HCT116 (cell line): Measurements from ENCODE around the gene SYNDIG1. TPM values are rescaled to one million over a fixed set of nuclear protein-coding genes. Genes with fewer than 3 reads are reported as not detected.

Experiments
- ATAC-seq: fragments of 200-7000 bp; cut with Tn5 transposase; 2 replicates; pipeline ENCODE4 v1.9.1; 2020; ENCODE audit warnings: mild to moderate bottlenecking, moderate library complexity
- BruUV-seq: library from RNA; stranded (reverse); fragments of 400-500 nt; replicated peaks from 2 replicates; lab custom pipeline; 2021; lab: Mats Ljungman, UMichigan
- CTCF ChIA-PET: fragments of 300-600 bp; sonication (Branson Sonifier 250); formaldehyde crosslinking; loops from one replicate; lab custom pipeline; 2021; ENCODE audit warnings: antibody characterized with exemption; lab: Charles Lee
- POLR2A ChIA-PET: fragments of 300-600, 350-600 bp; sonication (Branson Sonifier 250); formaldehyde crosslinking; loops from one replicate; lab custom pipeline; 2021; ENCODE audit warnings: antibody characterized with exemption; lab: Charles Lee
- RAD21 ChIA-PET, 2 experiments: fragments of 300-600 bp; sonication (Branson Sonifier 250); formaldehyde crosslinking; loops; one replicate each; lab custom pipeline; 2023; ENCODE audit warnings: low total read pairs in 2 of 2; ENCODE audit not compliant: uncharacterized antibody in 2 of 2, unreplicated experiment in 2 of 2, low non-redundant PET in 1 of 2; lab: Charles Lee
- DNase-seq: peaks from one replicate; pipeline ENCODE4 v3.0.0-alpha.2; 2010; ENCODE audit warnings: low read depth, low spot score
- H2AFZ ChIP-seq: fragments of 200-600 bp; shearing (Covaris generic), sonication (generic); 2 replicates; pipeline ENCODE4 v1.6.1; 2017; ENCODE audit warnings: low read depth, mixed run types, mixed read lengths, antibody characterized with exemption, low read length; ENCODE audit not compliant: poor library complexity, severe bottlenecking
- H3K27ac ChIP-seq: 2 replicates; pipeline ENCODE4 v1.5.1; 2012; ENCODE audit warnings: low read depth, low read length
- H3K27me3 ChIP-seq: fragments of 200-600 bp; sonication (generic); 2 replicates; pipeline ENCODE4 v1.6.1; 2016; ENCODE audit warnings: mixed run types, low read length, mixed read lengths; ENCODE audit not compliant: insufficient read depth
- H3K36me3 ChIP-seq, 2 experiments: fragments of 200-500 bp in 1 of 2; fragments of 200-600 bp in 1 of 2; sonication (Bioruptor generic) in 1 of 2; sonication (generic) in 1 of 2; 2 replicates each; pipeline versions ENCODE4 v1.5.1 to v1.6.1; 2014 to 2016; ENCODE audit warnings: low read length in 2 of 2, inconsistent platforms in 1 of 2, mixed read lengths in 1 of 2, mixed run types in 1 of 2; ENCODE audit not compliant: insufficient read depth in 2 of 2, control insufficient read depth in 1 of 2
- H3K4me1 ChIP-seq, 2 experiments: fragments of 200-600 bp in 1 of 2; sonication (generic) in 1 of 2; 2 replicates each; pipeline versions ENCODE4 v1.5.1 to v1.6.1; 2012 to 2017; ENCODE audit warnings: low read length in 2 of 2, inconsistent platforms in 1 of 2, mild to moderate bottlenecking in 1 of 2, mixed read lengths in 1 of 2, mixed run types in 1 of 2, moderate library complexity in 1 of 2; ENCODE audit not compliant: insufficient read depth in 2 of 2, control insufficient read depth in 1 of 2
- H3K4me2 ChIP-seq: fragments of 200-600 bp; sonication (generic); 2 replicates; pipeline ENCODE4 v1.6.1; 2017; ENCODE audit warnings: mixed run types, low read length, mixed read lengths
- H3K4me3 ChIP-seq, 2 experiments: fragments of 200-600 bp in 1 of 2; sonication (generic) in 1 of 2; replicated peaks in 1 of 2; 2 replicates each; pipeline ENCODE4 v1.5.1; 2011 to 2016; ENCODE audit warnings: low read length in 2 of 2, control low read depth in 1 of 2, low read depth in 1 of 2, mild to moderate bottlenecking in 1 of 2, mixed read lengths in 1 of 2, mixed run types in 1 of 2
- H3K79me2 ChIP-seq: fragments of 200-600 bp; sonication (generic); 2 replicates; pipeline ENCODE4 v1.6.1; 2017; ENCODE audit warnings: mild to moderate bottlenecking, mixed run types, low read length, moderate library complexity, mixed read lengths; ENCODE audit not compliant: insufficient read depth
- H3K9ac ChIP-seq: fragments of 200-600 bp; sonication (generic); 2 replicates; pipeline ENCODE4 v1.6.1; 2016; ENCODE audit warnings: low read length, mixed read lengths
- H3K9me2 ChIP-seq: fragments of 200-600 bp; sonication (generic), shearing (Covaris generic); 2 replicates; pipeline ENCODE4 v1.6.1; 2017; ENCODE audit warnings: mixed run types, mild to moderate bottlenecking, moderate library complexity; ENCODE audit not compliant: insufficient read depth
- H3K9me3 ChIP-seq, 2 experiments: fragments of 200-500 bp in 1 of 2; fragments of 200-600 bp in 1 of 2; sonication (Bioruptor generic) in 1 of 2; sonication (generic) in 1 of 2; 2 replicates each; pipeline ENCODE4 v1.6.1; 2014 to 2017; ENCODE audit warnings: low read length in 2 of 2, mixed read lengths in 2 of 2, inconsistent platforms in 1 of 2, low read depth in 1 of 2, mild to moderate bottlenecking in 1 of 2, mixed run types in 1 of 2, moderate library complexity in 1 of 2; ENCODE audit not compliant: control insufficient read depth in 1 of 2, insufficient read depth in 1 of 2
- H4K20me1 ChIP-seq: fragments of 200-600 bp; sonication (generic), shearing (Covaris generic); 2 replicates; pipeline ENCODE4 v1.6.1; 2017; ENCODE audit warnings: mixed run types, mild to moderate bottlenecking, moderate library complexity; ENCODE audit not compliant: insufficient read depth
- CEBPB ChIP-seq: IDR thresholded peaks from 2 replicates; pipeline ENCODE4 v1.6.1; 2012; ENCODE audit warnings: low read depth
- ELF1 ChIP-seq: IDR thresholded peaks from 2 replicates; pipeline ENCODE4 v1.6.1; 2012; ENCODE audit warnings: low read depth, borderline replicate concordance
- EZH2 ChIP-seq: fragments of 200-600 bp; sonication (generic); IDR thresholded peaks from 2 replicates; pipeline ENCODE4 v1.6.1; 2017; ENCODE audit warnings: antibody characterized with exemption, mixed run types
- EZH2phosphoT487 ChIP-seq: fragments of 200-600 bp; IDR thresholded peaks from 2 replicates; pipeline ENCODE4 v1.6.1; 2018; ENCODE audit warnings: antibody characterized with exemption, borderline replicate concordance
- FOSL1 ChIP-seq: IDR thresholded peaks from 2 replicates; pipeline ENCODE4 v1.6.1; 2012; ENCODE audit warnings: low read depth
- JUND ChIP-seq: IDR thresholded peaks from 2 replicates; pipeline ENCODE4 v1.6.1; 2012
- POLR2AphosphoS5 ChIP-seq: IDR thresholded peaks from 2 replicates; pipeline ENCODE4 v1.6.1; 2011; ENCODE audit warnings: mild to moderate bottlenecking, low read depth, low read length, moderate library complexity
- RAD21 ChIP-seq: IDR thresholded peaks from 2 replicates; pipeline ENCODE4 v1.6.1; 2012; ENCODE audit warnings: low read depth, mild to moderate bottlenecking
- SIN3A ChIP-seq: IDR thresholded peaks from 2 replicates; pipeline ENCODE4 v1.6.1; 2012; ENCODE audit warnings: low read depth
- SP1 ChIP-seq: IDR thresholded peaks from 2 replicates; pipeline ENCODE4 v1.6.1; 2012; ENCODE audit warnings: low read depth
- SRF ChIP-seq: IDR thresholded peaks from 2 replicates; pipeline ENCODE4 v1.6.1; 2012; ENCODE audit warnings: low read depth
- YY1 ChIP-seq: IDR thresholded peaks from 2 replicates; pipeline ENCODE4 v1.6.1; 2011; ENCODE audit warnings: low read length, low read depth, moderate library complexity, mild to moderate bottlenecking; ENCODE audit not compliant: insufficient replicate concordance; ENCODE audit errors: extremely low read depth
- ZFX ChIP-seq: fragments of 450-650 bp; IDR thresholded peaks from 2 replicates; pipeline ENCODE4 v1.6.1; 2017
- ZNF274 ChIP-seq: fragments of 200-500 bp; sonication (Bioruptor generic); IDR thresholded peaks from 2 replicates; pipeline ENCODE4 v1.6.1; 2014; ENCODE audit warnings: mild to moderate bottlenecking, low read depth, low read length, inconsistent platforms
- intact Hi-C: fragments of 100-400 bp; cut with micrococcal nuclease; formaldehyde crosslinking; loops from 2 replicates; pipeline ENCODE4 v1.10.0; 2022
- total RNA-seq: library from RNA; stranded (reverse); gene quantifications from one replicate; pipeline ENCODE4 v1.2.1, GENCODE V29; 2021; ENCODE audit not compliant: unreplicated experiment
- TF ChIP-seq, protein P1 (sequence below): IDR thresholded peaks from 2 replicates; pipeline ENCODE4 v1.6.1; 2012
- TF ChIP-seq, protein P2 (sequence below), 3 experiments: fragments of 200-600 bp in 1 of 3; sonication (generic) in 1 of 3; IDR thresholded peaks in 2 of 3; conservative IDR thresholded peaks in 1 of 3; 2 replicates each; pipeline ENCODE4 v1.5.1; 2012 to 2017; ENCODE audit warnings: low read depth in 2 of 3, low read length in 2 of 3, antibody characterized with exemption in 1 of 3, borderline replicate concordance in 1 of 3, control low read depth in 1 of 3, mild to moderate bottlenecking in 1 of 3, mixed read lengths in 1 of 3, mixed run types in 1 of 3, moderate library complexity in 1 of 3; ENCODE audit not compliant: insufficient read depth in 1 of 3
- TF ChIP-seq, protein P3 (sequence below): IDR thresholded peaks from 2 replicates; pipeline ENCODE4 v1.6.1; 2012

The SYNDIG1 gene
- total RNA-seq, 1 experiment from 2014 or later: not detected

DNA sequence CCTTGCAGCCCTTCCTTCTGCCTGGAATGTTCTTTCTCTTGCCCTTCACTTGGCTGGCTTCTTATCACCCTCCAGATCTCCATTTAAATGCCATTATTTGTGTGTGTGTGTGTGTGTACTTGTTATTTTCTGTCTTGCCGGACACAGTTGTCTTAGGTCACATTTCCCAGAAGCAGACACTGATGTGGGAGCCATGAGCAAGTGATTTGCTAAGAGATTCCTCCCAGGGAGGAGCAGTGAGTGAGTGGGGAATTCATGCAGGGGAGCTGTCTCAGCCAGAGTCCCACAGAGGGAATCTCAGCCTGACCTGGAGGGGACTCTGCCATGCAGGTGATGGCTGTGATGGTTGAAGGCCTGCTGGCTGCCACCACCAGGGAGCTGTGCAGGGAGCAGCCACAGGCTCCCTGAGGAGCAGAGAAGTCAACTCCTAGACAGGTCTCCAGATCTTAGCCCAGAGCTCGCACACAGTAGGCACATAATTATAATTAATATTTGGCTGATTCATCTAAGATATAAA is 96.5 kb downstream of the SYNDIG1 start:
- intact Hi-C loops: no loop called here
- Histone ChIP-seq H3K4me3 (no peak overlapping the region), H3K9me2 (no peaks in the 10 kb centered on the region), H3K79me2 (no peaks in the 10 kb centered on the region), H3K27me3 (peaks cover 58% of the 10 kb centered on the region), H3K9ac (no peak overlapping the region), H3K4me2 (no peak overlapping the region), H4K20me1 (no peaks in the 10 kb centered on the region), H2AFZ (no peak overlapping the region), H3K27ac (no peak overlapping the region), H3K36me3 (no peaks in the 10 kb centered on the region), H3K9me3 (no peaks in the 10 kb centered on the region), H3K4me1 (no peaks in the 10 kb centered on the region)
- no peak for ATAC-seq
- ChIA-PET CTCF (no interaction called here), RAD21 (no interaction called here), POLR2A (no interaction called here)
- no TSS peak for BruUV-seq
- no peak for DNase-seq
- TF ChIP-seq JUND: no peak
- no peak for TF ChIP-seq ZNF274
- TF ChIP-seq, protein P1, sequence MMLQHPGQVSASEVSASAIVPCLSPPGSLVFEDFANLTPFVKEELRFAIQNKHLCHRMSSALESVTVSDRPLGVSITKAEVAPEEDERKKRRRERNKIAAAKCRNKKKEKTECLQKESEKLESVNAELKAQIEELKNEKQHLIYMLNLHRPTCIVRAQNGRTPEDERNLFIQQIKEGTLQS: no peak
- TF ChIP-seq SIN3A: no peak
- TF ChIP-seq, protein P2, sequence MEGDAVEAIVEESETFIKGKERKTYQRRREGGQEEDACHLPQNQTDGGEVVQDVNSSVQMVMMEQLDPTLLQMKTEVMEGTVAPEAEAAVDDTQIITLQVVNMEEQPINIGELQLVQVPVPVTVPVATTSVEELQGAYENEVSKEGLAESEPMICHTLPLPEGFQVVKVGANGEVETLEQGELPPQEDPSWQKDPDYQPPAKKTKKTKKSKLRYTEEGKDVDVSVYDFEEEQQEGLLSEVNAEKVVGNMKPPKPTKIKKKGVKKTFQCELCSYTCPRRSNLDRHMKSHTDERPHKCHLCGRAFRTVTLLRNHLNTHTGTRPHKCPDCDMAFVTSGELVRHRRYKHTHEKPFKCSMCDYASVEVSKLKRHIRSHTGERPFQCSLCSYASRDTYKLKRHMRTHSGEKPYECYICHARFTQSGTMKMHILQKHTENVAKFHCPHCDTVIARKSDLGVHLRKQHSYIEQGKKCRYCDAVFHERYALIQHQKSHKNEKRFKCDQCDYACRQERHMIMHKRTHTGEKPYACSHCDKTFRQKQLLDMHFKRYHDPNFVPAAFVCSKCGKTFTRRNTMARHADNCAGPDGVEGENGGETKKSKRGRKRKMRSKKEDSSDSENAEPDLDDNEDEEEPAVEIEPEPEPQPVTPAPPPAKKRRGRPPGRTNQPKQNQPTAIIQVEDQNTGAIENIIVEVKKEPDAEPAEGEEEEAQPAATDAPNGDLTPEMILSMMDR (IDR thresholded peaks at IDR 0.05 in 2 of 3, conservative IDR thresholded peaks at IDR 0.05 in 1 of 3; ENCODE audit: borderline replicate concordance in 1 of 3, insufficient read depth in 1 of 3, low read depth in 2 of 3, low read length in 2 of 3): no peak
- no peak for TF ChIP-seq YY1
- TF ChIP-seq POLR2AphosphoS5: no peak
- TF ChIP-seq ZFX: no peak
- TF ChIP-seq SP1: no peak
- TF ChIP-seq, protein P3, sequence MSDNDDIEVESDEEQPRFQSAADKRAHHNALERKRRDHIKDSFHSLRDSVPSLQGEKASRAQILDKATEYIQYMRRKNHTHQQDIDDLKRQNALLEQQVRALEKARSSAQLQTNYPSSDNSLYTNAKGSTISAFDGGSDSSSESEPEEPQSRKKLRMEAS: no peak
- TF ChIP-seq ELF1: no peak
- no peak for TF ChIP-seq EZH2
- no peak for TF ChIP-seq SRF
- TF ChIP-seq FOSL1: no peak
- no peak for TF ChIP-seq CEBPB
- TF ChIP-seq EZH2phosphoT487: no peak
- no peak for TF ChIP-seq RAD21
